Lung microvascular endothelial cell (primary cell): ENCODE measurements around the gene BHLHE23. TPM values are rescaled to one million over a fixed set of nuclear protein-coding genes. Genes with fewer than 3 reads are reported as not detected.
A peak's percentile ranks its signal among the peaks of the same experiment; 100 is the strongest.

Experiments
- DNase-seq, 2 donors: peaks; one replicate each; pipeline versions ENCODE4 v3.0.0 to v3.0.0-alpha.2; 2010; ENCODE audit warnings: low read depth in 2 of 2
- total RNA-seq: library from RNA; depleted of rRNA; stranded (reverse); fragments of >200 nt; gene quantifications from 2 replicates; pipeline ENCODE4 v1.2.1, GENCODE V29; 2014

BHLHE23 gene
- total RNA-seq, 1 donor from 2014 or later, result not detected

DNA sequence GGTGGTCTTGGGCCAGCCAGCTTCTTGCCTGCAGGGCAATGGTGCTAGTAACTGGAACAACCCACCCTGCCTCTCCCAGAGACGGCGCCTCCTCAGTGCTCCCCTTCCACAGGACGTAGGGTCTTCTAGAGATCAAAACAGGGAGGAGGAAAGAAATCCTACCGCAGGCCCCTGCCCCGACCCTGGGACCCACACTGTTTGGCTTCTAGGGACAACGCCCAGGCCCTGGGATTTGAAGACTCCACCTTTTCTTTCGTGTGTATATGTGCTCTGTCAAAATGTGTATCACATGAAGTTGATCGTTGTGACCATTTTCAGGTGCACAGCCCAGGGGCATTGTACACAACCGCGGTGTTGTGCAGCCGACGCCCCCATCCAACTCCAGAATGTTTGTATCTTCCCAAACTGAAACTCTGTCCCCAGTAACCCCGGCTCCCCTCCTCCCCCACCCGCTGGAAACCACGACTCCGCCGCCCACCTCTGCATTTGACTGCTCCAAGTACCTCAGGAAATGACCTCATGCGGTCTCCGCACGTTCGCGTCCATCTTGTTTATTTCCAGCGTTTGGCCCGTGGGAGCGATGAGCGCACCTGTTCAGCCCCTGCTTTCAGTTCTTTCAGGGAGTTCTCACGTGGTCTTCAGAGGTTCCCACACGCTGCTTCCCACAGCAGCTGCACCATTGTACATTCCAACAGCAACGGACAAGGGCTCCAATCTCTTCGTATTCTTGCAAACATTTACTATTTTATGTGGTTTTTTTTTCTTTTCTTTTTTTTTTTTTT, 3.4 kb upstream of the BHLHE23 start:
- DNase-seq, result peak; percentile 16 to 35

DNA sequence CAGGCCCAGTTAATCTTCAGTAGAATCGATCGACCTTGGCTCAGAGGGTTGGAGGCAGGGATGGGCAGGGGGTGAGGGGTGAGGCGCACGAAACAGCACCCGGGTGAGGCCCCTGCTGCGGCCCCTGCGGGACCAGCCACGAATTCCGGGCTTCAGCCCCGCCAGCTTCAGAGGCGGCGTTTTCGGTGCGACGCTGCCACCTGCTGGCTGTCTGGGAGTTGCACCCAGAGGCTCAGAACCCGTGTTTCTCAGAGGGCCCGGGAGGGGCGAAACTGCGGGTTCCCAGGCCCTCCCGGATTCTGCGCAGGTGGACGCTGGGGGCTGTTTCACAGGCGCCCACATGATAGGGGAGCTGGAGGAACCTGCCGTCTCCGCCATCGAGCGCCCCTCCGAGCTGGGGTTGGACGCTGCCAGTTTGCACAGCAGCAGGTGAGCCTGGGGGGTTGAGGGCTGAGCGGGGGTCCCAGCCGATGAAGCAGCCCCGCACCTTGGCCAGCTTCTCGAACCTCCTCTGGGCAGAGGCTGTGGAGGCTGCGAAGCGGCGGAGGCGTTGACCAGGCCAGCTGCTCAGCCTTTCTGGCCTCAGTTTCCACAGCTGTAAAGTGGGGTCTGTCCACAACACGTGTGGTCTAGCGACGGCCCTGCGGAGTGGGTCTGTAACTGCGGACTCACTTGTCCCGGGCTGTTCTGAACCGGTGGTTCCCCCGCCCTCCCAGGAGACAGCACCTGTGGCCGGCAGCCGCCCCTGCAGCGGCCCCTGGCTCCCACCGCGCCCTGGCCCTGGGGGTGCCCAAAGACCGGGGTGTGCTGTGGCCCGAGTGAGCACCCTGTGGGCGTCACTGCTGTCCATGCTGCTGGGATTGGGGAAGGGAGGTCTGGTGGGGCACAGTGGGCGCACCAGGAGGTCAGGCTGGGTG, 2.5 kb upstream of the BHLHE23 start:
- peak; percentile 62 to 73 for DNase-seq

DNA sequence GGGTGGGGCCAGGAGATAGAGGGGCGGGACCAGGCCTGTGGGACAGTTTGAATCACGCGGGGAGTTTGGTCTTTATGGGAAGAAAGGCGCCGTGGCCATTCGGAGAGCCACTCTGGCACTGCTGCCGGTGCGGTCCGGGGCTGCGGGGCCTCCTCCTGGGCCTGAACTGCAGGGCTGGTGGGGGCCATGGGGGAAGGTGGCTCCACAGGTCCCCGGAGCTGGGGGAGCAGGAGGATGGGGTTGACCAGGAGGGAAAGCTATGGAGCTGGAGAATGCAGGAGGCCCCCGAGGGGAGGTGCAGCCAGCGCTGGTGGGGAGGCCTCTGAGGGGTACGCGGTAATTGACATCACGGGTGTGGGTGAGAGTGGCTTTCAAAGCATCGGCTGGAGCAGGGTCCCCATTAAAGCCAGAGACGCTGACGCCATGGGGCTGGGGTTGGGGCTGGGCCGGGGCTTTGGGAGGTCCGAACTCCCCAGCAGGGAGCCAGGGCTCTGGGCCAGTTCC, 1.8 kb upstream of the BHLHE23 start:
- no peak for DNase-seq

DNA sequence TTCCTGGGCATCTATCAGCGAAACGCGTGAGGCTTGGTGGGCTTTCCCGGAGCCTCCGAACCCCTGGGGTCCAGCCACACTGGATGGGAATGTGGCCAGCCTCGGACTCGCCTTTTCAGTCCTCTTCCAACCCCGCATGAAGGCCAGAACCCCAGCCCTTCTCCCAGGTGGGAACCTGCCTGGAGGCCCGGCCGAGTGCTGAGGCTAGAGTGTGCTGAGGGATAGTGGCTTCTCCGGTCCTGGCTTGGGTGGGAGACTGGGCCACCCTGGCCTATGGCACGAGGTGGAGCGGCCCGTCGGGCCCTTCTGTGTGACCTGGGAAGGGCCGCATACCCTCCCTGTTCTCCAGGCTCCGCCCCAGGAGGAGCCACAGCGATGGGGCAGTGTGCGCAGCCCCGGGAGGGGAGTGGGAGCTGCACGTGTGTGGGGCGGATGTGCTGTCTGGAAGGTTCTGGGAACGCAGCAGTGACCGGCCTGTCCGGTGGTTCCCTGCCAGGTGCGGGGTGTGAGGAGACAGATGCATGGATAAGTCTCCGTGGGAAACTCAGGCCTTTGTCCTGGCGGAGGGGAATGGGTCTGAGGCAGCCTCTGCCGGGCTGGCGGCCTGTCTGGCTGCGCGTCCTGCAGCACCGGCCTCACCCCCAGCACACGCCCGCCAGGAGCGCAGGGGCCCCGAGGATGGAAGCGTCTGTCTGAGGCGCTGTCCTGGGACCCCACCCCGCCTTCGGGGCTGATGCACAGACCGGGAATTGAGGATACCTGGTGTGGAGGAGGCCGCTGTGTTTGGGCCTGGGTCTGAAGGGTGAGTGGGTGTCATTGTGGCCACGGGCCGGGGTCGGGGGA, 1.1 kb upstream of the BHLHE23 start:
- no peak for DNase-seq

DNA sequence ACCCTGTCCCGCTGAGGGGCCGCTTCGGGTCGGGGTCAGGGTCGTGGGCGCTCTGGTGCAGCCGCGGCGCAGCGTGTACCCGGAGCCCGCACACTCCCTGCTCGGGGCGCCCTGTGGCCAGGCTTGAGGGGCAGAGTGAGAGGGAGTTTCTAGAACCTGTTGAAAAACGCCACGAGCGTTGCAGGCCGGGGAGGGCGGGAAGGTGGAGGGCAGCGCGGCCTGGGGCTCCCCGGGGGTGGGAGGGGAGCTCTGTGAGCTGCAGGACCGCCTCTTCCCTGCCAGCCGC, 539 bp upstream of the BHLHE23 start:
- DNase-seq, result no peak

DNA sequence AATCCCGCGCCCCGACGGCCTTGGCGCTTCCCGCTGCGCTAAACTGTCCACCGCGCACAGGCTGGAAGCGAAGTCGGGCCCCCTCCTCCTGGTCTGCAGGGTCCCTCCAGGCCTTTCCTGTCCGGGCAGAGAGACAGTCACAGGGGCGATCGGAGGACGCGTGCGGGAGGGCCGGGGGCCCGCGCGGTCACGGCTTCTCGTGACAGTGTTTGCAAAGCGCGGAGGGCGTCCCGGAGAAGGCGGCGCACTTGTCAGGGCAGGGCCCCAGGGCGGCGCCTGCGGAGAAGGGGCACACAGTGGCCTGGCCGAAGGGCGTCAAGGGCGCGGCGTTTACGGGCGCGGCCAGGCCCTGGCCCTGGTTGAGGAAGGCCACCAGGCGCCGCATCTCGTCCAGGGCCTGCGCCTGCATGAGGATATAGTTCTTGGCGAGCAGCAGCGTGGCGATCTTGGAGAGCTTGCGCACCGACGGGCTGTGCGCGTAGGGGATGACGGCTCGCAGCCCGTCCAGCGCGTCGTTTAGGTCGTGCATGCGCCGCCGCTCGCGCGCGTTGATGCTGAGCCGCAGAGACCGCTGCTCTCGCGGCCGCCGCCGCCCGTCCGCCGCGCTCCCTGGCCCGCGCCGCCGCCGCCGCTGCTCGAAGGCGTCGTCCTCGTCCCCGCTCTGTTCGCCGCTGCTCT, 763 bp downstream of the BHLHE23 start:
- peak; percentile 28 to 39 for DNase-seq

DNA sequence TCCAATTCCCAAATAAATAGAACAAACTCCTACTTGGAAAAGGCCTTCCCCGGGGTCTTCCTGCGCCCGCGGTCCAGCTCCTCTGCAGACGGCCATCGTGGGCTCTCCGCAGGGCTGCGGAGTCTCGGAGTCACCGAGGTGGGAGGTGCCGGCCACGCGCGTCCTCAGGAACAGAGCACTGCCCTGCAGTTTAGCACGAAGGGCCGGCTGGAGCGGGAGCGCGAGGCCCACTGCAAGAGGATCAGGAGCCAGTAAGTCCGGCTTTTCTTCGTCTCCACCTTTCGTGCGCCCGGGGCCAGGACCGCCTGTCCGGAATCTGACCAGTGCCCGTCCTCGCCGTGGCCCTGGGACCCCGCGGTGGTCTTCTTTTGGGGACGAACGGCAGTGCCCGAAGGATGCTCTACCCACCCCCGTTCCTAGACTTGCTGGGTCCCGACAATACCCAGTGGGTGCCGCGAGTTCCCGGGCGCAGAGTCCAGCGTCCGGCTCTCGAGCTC, 1.4 kb downstream of the BHLHE23 start:
- no peak for DNase-seq

DNA sequence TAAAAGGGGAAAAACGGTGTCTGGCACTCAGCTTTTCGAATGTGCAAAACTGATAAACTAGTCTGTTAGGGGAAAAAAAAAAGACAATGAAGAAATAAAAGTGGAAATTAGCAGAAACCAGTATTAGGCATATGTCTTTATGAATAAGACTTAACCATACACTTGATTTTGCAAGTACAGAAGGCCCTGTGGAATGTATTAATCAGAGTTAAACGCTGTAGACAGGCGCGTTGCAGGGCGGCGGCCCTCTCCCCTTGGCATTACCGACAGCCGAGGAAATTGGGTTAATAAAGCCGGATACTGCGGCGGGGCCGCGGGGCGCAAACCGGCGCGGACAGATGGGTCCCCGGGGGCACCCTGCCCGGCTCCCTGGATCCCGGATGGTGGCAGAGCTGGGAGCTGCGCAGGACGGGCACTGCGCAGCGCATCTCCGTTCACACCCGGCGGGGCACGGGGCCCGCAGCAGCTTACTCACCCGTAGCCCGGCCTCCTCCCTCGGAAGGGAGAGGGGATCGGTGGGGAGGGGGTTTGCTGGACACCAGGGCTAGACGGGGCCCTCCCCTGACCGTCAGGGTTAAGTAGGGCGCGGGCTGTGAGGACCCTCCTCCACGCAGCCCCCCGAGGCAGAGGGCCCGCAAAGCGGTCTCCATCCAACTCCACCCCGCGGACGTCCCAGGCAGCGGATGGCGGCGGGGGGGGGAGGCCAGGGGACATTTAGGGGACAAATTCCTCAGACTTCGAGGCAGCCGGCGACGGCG, 2.0 kb downstream of the BHLHE23 start:
- no peak for DNase-seq

DNA sequence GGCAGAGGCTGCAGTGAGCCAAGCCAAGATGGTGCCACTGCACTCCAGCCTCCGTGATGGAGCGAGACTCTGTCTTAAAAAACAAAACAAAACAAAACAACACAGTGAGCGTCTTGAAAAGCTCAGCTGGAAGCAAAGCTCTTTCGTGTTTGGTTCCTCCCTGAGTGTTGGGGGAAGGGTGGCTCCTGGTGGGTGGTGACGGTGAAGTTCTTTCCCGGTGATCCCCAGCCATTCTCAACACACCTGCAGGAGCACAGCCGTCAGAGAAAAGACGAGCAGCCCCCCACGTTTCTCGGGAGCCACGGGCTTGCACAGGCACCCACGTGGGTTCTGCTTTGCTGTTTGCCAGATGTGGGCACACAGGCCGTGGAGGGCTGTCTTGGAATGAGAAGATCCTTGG, 3.2 kb downstream of the BHLHE23 start:
- DNase-seq, result no peak

DNA sequence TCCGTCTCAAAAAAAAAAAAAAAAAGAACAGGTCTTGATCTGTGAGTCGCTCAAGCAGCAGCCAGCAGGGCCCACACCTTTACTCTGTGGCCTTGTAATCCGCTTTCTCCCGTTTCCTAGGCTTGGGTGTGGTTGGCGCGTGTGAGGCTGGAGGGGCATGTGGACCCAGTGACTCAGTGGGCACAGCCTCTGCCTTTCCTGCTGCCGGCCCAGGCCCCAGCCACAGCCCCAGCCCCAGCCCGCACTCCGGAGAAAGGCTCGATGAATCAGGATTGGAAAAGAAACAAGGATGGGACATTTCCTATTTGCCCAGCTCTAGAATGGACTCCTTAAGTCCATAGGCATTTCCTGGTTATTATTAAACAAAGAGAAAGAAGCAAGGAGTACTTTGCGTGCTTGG, 4.3 kb downstream of the BHLHE23 start:
- peak in 1 of 2 donors; percentile 53 for DNase-seq

DNA sequence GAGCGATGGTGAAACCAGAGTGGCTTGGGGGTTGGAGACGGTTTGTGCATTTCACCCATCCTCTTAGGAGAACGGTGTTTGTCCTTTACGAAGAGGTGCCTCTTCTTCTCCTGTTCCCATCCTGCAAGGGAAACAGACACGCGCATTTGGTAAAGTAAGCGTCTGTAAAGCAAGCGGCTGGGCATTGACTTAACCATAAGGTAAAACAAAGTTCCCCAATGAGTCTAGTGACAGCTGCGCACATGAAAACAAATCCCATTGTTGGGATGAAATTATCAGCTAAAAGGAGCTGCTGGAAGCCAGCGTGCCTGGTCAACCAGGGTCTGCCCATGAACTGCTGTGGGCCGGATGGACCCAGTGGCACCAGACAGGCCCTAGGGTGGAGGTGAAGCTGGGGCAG, 5.8 kb downstream of the BHLHE23 start:
- DNase-seq, result no peak

DNA sequence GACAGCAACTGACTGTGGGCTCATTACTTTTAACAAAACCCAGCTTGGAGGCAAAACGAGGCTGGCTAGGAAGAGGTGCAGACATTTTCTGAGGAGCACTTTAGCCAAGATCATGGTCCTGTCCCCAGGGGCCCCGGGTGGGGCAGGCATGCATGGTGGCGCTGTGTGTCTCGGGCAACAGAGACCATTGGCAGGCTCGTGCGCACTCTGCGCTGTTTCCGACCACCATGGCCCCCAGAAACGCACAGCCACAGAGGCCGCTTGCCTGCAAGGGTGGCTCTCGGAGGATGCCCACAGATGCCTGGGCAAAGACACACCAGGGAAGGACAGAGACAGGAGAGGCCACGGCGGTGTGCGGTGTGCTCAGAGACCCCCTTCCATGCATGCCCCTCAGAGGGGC, 6.7 kb downstream of the BHLHE23 start:
- DNase-seq, result no peak

DNA sequence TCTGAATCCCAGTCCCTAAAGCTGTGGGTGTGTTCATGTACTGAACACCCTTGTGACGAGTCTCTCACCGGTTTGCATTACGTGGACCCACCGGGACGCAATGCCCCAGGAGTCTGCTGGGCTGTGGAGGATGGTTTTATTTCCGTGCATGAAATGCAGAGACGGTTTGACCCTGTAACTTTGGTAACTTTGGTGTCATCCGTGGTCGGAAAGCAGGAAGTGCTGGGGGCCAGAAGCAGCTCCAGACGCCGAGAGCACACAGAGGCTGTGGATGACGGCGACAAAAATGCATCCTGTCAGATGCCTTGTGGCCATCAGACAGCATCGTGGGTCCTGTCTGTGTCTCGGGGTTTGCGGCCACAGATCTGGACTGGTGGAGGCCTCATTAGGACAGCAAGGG, 7.2 kb downstream of the BHLHE23 start:
- no peak for DNase-seq

DNA sequence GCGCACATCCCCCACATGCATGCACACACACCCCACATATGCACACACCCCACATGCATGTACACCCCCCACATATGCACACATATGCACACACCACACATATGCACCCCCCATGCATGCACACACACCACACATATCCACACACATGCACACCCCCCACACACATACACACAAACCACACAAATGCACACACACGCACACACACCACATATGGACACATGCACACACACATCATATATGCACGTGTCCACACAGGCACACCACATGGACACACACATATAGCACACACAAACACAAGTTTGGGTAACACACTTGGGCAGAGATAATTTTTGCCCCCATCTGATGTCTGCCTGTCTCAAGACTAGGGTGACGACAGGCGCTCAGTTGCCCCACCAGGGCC, 8.3 kb downstream of the BHLHE23 start:
- no peak for DNase-seq

DNA sequence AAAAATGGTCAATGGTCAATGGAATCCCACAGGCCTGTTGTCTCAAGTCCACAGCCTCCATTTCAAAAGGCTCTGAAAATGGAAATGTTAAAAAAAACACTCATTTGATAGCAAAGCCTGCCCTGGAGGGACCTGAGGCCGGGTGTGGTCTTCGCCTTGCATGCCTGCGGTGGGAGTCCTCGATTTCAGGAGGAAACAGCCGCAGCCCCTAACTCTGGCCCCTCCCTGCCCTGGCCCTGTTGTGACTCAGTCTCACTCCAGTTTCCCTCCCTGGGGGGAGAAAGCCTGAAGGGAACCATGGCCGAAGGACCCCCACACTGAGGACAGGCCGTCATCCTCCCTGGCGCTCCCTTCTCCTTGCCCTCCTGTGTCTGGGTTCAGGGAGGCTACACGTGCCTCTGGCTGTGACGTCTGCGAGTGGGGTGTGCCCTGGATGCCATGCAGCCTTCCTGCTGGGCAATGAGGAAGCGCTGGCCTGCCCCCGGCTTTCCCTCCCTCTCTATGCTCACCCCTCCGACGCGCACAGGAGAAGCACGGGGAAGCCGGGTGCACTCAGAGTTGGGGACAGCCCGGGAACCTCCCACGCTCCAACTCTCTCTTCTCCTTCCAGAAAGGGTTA, 9.2 kb downstream of the BHLHE23 start:
- no peak for DNase-seq

DNA sequence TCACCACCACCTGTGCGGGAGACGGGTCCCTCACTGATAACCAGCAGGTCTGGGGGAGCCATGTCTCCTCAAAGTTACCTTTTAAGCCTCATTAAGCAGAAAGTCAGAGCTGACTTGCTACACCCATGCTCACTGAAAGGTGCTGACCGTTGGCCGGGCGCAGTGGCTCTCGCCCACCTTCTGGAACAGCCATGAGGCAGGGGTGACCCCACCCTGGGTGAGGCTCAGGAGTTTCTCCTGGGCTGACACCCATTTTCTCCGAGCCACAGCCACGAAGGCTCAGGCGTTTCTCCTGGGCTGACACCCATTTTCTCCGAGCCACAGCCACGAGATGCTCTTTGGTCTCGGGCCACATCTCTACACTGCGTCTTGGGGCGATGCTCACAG, 10.2 kb downstream of the BHLHE23 start:
- no peak for DNase-seq

DNA sequence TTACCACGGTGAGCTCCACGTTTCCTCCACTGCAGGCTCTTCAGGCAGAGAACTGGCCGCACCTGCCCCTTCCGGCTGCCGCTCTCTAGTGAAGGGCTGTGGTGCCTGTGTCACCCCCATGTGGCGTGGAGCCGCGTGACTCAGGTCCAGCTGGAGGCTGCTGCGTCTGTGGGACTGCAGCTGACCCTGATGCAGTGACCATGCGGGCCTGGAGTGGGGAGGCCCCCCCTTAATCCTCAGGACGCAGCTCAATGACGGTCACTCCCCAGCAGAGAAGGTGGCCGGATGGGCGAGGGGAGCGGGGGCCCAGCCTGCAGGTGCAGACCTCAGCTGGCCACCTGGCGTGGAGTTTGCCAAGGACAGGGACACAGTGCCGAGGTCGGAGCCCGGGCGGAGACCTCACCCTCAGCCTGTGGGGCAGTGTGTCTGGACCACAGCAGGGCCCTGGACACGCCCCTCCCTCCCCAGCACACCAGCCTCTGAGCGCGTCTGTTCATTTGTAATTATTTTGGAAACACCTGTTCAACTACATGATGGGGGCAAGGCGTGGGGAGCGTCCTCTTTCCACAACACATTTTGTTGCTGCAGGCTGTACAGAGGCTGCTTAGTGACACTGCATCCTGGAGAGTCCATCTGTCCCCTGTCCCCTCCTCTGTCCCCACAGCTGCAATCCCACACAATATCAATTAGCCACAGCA, 10.7 kb downstream of the BHLHE23 start:
- DNase-seq, result no peak

DNA sequence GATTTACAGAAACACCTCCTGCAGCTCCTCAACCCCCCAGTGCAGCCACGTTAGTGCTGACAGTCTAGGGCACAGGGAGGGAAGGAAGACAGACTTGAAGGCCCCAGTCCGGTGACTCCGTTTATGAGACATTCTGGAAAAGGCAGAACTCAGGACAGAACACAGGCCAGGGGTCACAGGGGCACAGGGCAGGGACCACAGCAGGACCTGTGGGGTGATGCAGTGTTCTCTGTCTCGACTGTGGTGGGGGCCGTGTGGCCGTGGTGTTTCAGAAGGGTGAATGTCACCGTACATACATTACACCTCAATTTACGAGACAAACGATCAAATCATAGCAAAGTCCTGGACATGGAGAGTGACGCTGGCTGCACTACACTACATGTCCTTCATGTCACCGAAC, 11.3 kb downstream of the BHLHE23 start:
- DNase-seq, result no peak

DNA sequence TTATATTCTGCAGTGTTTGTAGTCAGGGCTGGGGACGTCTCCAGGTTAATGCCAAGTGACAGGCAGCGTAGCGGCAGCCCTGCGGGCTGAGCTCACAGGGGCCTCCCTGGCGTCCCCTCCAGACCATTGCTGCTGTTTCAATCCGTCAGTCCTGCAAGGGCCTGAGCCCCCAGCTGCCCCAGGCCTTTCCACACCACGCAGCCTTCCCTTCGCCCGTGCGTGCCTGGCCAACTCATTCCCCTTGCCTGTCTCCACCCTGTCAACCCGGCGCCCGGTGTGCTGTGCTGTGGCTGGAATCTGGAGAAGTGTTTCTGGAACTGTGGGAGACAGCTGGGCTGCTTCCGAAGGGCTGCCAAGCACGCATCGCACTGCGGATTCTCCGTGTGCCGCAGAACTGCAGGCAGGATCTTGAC, 11.9 kb downstream of the BHLHE23 start:
- DNase-seq, result no peak
